GM21528 (cell line): Measurements from ENCODE around the gene CNTROB.

Source experiments
- ATAC-seq: cut with Tn5 transposase; IDR thresholded peaks from one replicate; pipeline ENCODE4 v1.9.1; 2021; ENCODE audit warnings: mild to moderate bottlenecking, moderate library complexity; ENCODE audit not compliant: unreplicated experiment, low FRiP score

Gene CNTROB

GRCh38 chr17:7931709-7932482, at the start of gene CNTROB, which contains the start of gene TRAPPC1:
TSS of gene CNTROB (plus strand) at chr17:7932206. CDS start at chr17:7933080, 874 bp downstream.
TSS of gene TRAPPC1 (minus strand) at chr17:7931946. CDS start at chr17:7931829, 117 bp downstream.
- peak; percentile 81 for ATAC-seq

- ATAC-seq = no peak
Measured at GRCh38 chr17:7882629-7883028, 49.4 kb upstream of the CNTROB start.

- no peak for ATAC-seq
Measured at GRCh38 chr17:7883781-7884386, 48.1 kb upstream of the CNTROB start.

- no peak for ATAC-seq
Measured at GRCh38 chr17:7884581-7885366, 47.2 kb upstream of the CNTROB start.

- no peak for ATAC-seq
Measured at GRCh38 chr17:7885367-7886226, 46.4 kb upstream of the CNTROB start.

- ATAC-seq = no peak
Measured at GRCh38 chr17:7886227-7887037, 45.6 kb upstream of the CNTROB start.

- ATAC-seq = peak; percentile 1
Measured at GRCh38 chr17:7887038-7887481, 44.9 kb upstream of the CNTROB start.

- peak; percentile 58 for ATAC-seq
Measured at GRCh38 chr17:7887482-7888183, 44.4 kb upstream of the CNTROB start.

GRCh38 chr17:7888184-7888920, 43.7 kb upstream of the CNTROB start, which contains the start of gene CHD3:
TSS of gene CHD3 (plus strand) at chr17:7888789. CDS start at chr17:7889001, 212 bp downstream.
- no peak for ATAC-seq

- no peak for ATAC-seq
Measured at GRCh38 chr17:7889166-7889955, 42.6 kb upstream of the CNTROB start.

- no peak for ATAC-seq
Measured at GRCh38 chr17:7893187-7893880, 38.7 kb upstream of the CNTROB start.

GRCh38 chr17:7894226-7894625, 37.8 kb upstream of the CNTROB start:
- ATAC-seq = no peak

- no peak for ATAC-seq
Measured at GRCh38 chr17:7894866-7895265, 37.1 kb upstream of the CNTROB start.

- ATAC-seq = no peak
Measured at GRCh38 chr17:7897090-7897489, 34.9 kb upstream of the CNTROB start.

GRCh38 chr17:7897773-7898172, 34.2 kb upstream of the CNTROB start:
- no peak for ATAC-seq
